Measurements from ENCODE around the gene SERPINB8. TPM values are rescaled to one million over a fixed set of nuclear protein-coding genes. Genes with fewer than 3 reads are reported as not detected.

Gene SERPINB8
- total RNA-seq, 1 donor from 2014 or later, result 27.9 TPM

DNA sequence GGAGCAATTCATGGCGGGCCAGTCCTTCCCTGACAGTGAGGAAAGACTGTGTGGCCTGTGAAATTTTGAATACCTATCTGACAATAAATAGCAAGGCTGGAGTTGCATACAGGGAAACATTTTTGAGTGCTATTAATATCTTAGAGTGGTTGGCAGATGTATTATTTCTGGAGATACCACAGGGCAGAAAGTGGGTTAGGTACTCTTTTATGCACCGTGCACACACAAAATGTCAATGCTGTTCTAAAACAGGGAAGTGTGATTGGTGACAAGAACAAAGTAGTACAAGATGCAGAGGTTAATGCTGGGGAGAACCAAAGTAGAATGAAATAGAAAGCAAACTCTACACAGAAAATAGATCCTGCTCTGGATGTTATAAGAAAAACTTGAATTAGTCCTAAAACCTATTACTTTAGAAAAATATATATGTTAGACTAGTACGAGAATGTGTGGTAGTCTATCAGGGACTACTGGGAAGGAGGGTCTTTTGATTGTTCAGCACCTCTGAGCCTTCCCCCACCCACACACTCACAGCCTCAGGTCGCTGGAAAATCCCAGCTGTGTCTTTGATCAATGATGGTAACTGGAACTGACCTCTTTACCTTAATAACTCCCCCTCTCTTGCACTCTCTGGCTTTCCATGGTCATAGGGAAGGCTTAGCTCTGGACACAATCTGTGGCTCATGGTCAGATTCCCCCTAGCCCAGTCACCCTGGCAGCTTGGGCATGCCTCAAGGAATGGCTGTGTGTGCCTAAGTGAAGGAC lies 58.2 kb downstream of the SERPINB8 start:
- H3K27me3 ChIP-seq (ENCODE audit: control insufficient read depth, insufficient read depth, low read length), result no peaks in the 10 kb centered on the region
- DNase-seq (ENCODE audit: low read depth) (no peak), FAIRE-seq (no peak)
- H3K4me3 ChIP-seq (ENCODE audit: low read depth, low read length), result no peak overlapping the region
- no peaks in the 10 kb centered on the region for H3K36me3 ChIP-seq (ENCODE audit: control insufficient read depth, insufficient read depth, low read length)
- TF ChIP-seq, protein P1, sequence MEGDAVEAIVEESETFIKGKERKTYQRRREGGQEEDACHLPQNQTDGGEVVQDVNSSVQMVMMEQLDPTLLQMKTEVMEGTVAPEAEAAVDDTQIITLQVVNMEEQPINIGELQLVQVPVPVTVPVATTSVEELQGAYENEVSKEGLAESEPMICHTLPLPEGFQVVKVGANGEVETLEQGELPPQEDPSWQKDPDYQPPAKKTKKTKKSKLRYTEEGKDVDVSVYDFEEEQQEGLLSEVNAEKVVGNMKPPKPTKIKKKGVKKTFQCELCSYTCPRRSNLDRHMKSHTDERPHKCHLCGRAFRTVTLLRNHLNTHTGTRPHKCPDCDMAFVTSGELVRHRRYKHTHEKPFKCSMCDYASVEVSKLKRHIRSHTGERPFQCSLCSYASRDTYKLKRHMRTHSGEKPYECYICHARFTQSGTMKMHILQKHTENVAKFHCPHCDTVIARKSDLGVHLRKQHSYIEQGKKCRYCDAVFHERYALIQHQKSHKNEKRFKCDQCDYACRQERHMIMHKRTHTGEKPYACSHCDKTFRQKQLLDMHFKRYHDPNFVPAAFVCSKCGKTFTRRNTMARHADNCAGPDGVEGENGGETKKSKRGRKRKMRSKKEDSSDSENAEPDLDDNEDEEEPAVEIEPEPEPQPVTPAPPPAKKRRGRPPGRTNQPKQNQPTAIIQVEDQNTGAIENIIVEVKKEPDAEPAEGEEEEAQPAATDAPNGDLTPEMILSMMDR (IDR thresholded peaks at IDR 0.05; ENCODE audit: insufficient read depth, low read length, severe bottlenecking), result no peak

DNA sequence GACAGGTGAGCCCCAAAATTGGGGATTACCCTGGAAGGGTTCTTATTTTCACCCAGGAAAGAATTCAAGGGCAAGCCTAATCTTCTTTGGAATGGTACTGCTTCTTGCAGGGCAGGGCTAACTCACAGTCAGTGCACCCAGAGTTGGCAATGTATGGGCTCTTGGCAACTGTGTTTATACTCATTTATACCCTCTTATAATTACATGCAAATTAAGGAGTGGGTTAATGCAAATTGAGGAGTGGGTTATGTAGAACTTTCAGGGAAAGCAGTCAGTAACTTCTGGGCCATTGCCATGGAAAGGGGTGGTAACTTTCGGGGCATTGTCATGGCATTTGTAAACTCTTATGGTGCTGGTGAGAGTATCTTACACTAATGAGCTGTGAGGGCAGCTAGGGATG lies 59.2 kb downstream of the SERPINB8 start:
- Histone ChIP-seq H3K27me3 (ENCODE audit: control insufficient read depth, insufficient read depth, low read length) (no peaks in the 10 kb centered on the region), H3K4me3 (ENCODE audit: low read depth, low read length) (no peak overlapping the region), H3K36me3 (ENCODE audit: control insufficient read depth, insufficient read depth, low read length) (no peaks in the 10 kb centered on the region)
- DNase-seq (ENCODE audit: low read depth) (no peak), FAIRE-seq (no peak)
- TF ChIP-seq, protein P1 (IDR thresholded peaks at IDR 0.05; ENCODE audit: insufficient read depth, low read length, severe bottlenecking), result no peak

DNA sequence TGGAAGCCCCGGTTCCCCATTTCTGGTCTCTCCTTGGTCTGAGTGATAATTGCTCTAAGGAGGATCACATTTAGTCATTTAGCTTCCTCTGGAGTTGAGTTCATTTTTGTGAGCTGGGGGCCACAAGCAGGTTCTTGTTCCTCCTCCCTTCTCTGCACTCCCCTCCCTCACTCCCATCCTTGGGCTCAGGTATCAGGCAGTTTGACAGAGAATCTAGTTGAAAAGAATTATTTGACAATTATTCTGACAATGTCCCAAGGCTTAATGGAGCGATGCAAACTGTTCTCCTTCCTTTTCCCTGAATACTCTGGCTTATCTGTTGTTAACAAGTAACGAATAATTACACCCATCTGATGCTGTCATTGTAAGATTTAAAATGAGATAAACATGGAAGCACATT lies 61.5 kb downstream of the SERPINB8 start:
- no peak overlapping the region for H3K4me3 ChIP-seq (ENCODE audit: low read depth, low read length)
- no peaks in the 10 kb centered on the region for H3K27me3 ChIP-seq (ENCODE audit: control insufficient read depth, insufficient read depth, low read length)
- DNase-seq (ENCODE audit: low read depth) (no peak), FAIRE-seq (no peak)
- no peaks in the 10 kb centered on the region for H3K36me3 ChIP-seq (ENCODE audit: control insufficient read depth, insufficient read depth, low read length)
- TF ChIP-seq, protein P1 (IDR thresholded peaks at IDR 0.05; ENCODE audit: insufficient read depth, low read length, severe bottlenecking), result no peak

DNA sequence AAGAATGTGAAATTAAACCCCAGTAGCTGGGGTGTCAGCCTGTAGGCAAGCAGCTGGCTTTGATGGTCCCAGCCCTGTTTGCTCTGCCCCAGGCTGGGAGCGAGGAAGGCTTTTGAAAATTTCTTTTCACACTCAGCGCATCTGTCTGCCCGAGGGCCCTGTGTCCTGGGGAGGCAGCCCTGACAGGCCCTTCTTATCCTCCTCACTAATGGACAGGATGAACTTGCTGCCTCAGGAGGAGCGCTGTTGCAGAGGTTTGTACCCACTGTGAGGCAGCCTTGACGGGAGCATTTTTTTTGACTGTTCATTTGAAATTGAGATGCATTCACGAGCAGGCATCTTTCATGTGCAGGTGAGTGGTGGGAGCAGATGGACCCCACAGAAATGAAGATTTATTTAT lies 62.4 kb downstream of the SERPINB8 start:
- Histone ChIP-seq H3K36me3 (ENCODE audit: control insufficient read depth, insufficient read depth, low read length) (no peaks in the 10 kb centered on the region), H3K4me3 (ENCODE audit: low read depth, low read length) (no peak overlapping the region), H3K27me3 (ENCODE audit: control insufficient read depth, insufficient read depth, low read length) (no peaks in the 10 kb centered on the region)
- FAIRE-seq, result no peak
- no peak for DNase-seq (ENCODE audit: low read depth)
- TF ChIP-seq, protein P1 (IDR thresholded peaks at IDR 0.05; ENCODE audit: insufficient read depth, low read length, severe bottlenecking), result no peak

DNA sequence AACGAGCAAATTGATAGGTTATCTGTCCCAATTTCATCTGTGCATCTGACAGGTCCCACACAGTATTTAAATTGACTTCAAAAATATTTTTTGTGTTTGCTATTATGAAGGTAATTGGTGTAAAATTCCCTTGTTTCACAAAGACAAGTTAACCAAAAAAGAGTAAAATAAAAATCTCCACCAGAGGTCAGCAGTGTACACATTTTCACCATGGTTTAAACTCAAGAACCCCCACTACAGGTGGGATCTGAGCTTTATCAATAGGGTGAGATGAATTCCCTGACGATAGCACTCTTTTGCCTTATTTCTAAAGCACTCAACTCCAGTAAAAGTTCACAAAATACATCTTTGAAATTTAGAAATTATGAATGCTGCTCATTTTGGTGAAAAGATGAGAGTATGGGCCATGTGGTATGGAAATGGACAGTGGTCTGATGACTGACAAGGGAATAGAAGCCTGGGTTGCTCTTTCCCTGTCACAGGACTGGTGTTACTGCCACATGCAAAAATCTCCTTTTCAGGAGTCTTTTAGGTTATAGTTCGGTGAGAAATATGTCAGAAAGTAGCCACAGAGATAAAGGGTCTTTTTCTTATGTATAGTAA lies 68.0 kb downstream of the SERPINB8 start:
- DNase-seq (ENCODE audit: low read depth), result peak; percentile 44
- FAIRE-seq, result no peak
- no peaks in the 10 kb centered on the region for H3K36me3 ChIP-seq (ENCODE audit: control insufficient read depth, insufficient read depth, low read length)
- TF ChIP-seq, protein P1 (IDR thresholded peaks at IDR 0.05; ENCODE audit: insufficient read depth, low read length, severe bottlenecking), result peak; percentile 23
- no peaks in the 10 kb centered on the region for H3K27me3 ChIP-seq (ENCODE audit: control insufficient read depth, insufficient read depth, low read length)
- no peak overlapping the region for H3K4me3 ChIP-seq (ENCODE audit: low read depth, low read length)

Other genes starting within 250 kb of the SERPINB8 start
- 25.0 and 46.6 TPM in 2 replicates for gene SERPINB7, start 194.7 kb upstream of the SERPINB8 start, total RNA-seq
- 50.5 and 64.6 TPM in 2 replicates for gene SERPINB2, start 82.4 kb upstream of the SERPINB8 start, total RNA-seq
- under 0.01 and 0.79 TPM in 2 replicates for gene SERPINB10, start 62.1 kb upstream of the SERPINB8 start, total RNA-seq
- 0.13 and 0.26 TPM in 2 replicates for gene HMSD, start 20.8 kb upstream of the SERPINB8 start, total RNA-seq
- gene LINC00305, start 179.0 kb downstream of the SERPINB8 start, total RNA-seq, result not detected in 2 replicates

All from bronchial epithelial cell (primary cell).